HG02623 (cell line): ENCODE measurements around the gene GBE1.
"Not testable (repeated sequence)": the region's sequence is repeated elsewhere in the genome, so short reads cannot be mapped to it uniquely, and the experiment has no call there.

Source experiments
- ATAC-seq: cut with Tn5 transposase; IDR thresholded peaks from one replicate; pipeline ENCODE4 v1.9.1; 2021; ENCODE audit warnings: moderate library complexity; ENCODE audit not compliant: unreplicated experiment

GBE1 gene

DNA sequence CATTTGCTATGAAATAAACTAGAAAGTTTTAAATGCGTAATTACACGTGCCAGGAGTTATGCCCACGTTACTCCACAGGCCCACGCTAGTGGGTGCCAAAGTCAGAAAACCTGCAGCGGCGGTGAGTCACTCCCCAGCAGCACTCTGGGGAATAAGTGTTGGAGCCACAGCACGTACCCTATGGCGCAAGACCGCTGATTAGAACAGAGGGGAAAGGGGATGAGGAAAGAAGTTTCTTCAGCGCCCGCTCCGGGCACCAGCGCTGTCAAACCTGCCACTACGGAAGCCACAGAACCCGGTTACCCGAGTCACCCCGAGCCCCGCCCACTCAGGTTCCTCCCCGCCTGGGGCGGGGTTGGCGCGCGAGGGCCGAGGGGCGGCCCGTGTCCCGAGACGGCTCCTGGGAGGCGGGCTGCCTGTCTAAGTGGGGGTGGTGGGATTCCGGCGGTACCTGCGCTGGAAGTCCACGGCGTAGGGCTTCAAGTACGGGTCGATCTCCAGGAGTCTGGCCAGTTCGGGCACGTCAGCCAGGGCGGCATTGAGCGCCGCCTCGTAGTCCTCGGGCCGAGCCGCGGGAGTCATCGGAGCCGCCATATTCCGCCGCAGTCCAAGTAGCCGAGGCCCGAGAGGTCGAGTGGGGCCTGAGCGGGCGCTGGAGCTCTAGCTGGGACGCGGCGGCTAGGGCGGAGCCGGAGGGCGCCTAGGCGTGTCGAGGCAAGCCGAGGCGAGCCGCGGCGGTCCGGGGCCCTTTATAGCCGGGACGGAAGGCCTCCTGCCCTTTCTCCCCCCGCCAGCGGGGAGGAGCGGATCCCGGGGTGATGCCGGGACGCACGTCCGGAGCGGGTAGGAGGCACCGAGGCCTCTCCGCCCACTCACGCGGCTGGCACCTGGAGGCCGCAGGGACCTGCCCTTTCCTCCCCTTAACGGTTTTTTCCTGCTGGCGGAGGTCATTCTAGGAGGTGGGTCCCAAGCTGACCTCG lies at the start of gene GBE1:
GBE1 (minus strand) TSS at position 722 of the 980 bp plus-strand sequence; CDS start at position 594, 128 bp downstream.
- ATAC-seq: peak; percentile 86

DNA sequence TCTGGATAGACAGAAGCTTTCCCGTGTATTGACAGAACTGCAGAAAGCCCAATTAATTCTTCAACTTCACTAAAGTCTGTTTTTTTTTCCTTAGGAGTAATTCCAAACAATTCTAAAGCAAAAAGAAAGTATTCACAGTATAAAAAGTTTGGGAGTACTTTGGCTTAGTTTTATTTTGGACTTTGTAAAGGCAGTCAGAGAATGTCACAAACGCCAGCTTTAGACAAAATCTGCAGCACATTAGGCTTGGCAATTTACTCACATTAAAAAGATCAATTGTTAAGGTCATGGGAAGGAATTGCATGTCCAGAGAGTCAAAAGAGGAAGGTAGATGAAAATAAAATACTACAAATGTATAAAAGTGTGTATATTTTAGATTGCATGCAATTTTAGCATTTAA lies 47.5 kb upstream of the GBE1 start:
- no peak for ATAC-seq

DNA sequence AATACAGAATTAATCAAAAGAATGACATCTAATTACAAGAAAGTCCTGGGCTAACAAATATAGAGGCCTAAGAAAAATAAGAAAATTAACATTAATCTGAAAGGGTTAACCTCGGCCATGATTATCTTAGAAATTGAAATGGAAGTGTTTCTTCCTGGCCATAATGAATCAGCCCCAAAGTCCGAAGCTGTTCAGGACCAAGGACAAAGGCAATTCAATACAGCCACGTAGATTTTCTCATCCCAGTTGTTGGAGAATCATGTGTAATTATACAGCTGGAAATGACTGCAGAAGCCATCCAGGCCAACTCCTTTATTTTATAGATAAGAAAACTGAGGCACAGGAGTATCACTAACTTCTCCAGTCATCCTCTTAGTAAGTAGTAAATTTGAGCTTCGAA lies 38.0 kb upstream of the GBE1 start:
- no peak for ATAC-seq

DNA sequence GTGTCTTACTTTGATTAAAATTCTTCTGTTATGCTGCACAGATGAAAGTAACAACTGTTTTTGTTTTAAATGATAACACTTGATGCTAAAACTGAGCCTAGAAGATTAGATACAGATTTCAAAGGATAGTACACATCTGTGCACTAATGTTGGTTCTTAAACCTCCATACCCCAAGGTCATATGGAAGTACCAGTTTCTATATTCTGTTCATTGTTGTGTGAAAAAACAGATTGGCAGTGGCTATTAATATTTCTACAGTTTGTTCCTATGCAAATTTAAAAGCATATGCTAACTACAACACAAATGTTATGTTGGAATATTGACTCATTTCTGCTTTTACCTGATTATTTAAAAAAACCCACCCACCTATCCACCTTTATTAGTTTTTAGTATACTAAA lies 32.0 kb upstream of the GBE1 start:
- no peak for ATAC-seq

DNA sequence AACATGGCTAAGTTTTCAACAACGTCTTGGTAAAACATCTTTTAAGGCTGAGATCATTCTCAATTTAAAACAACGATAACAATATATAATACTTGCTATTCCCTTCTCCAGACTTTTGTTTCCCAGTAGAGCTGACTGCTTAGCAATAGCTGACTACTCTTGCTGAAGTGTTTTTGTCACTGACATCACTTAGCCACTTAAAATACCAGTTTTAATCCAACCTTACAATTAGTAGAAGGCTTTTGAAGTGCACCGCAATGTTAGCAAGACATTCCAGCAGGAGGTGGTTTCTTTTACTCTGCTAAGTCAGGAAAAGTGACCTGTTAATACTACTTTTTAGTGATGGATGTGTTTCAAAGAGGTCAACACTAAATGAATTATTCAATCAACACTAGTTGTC lies 28.7 kb upstream of the GBE1 start:
- ATAC-seq: no peak

DNA sequence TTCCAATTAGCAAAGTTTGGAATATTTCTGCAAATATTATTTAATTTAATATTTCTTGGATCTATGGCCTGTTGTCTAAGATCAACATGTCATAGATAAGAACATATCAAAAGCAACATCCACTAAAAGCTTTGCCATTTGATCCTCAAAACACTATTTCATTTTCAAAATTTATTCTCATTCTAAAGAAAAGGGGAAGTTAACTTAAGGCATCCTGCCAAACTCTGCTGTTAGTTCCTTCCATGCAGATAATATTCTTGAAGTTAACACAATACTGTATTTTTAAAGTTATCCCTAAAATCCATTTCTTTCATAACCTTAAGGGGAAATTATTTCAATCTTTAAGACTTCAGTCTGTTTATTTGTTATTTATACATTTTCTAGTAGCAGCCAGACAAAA lies 28.2 kb upstream of the GBE1 start:
- ATAC-seq: no peak

DNA sequence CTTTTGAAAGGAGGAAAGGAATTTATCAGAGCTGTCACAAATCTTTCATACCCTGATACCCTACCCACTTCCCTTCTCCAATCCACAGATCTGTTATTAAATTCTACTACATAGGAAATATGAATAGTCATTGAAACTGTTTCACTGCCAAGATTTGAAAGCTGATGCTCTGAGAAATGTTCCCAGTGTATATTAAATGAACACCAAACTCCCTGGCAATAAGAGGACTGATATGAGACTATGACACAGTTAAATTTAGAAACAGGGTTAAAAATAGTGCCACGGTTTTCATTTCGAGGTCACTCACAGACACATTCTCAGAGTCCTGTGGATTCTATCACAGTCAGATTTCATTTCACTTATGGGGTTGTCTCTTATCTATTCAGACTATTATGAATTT lies 27.2 kb upstream of the GBE1 start:
- peak; percentile 64 for ATAC-seq

DNA sequence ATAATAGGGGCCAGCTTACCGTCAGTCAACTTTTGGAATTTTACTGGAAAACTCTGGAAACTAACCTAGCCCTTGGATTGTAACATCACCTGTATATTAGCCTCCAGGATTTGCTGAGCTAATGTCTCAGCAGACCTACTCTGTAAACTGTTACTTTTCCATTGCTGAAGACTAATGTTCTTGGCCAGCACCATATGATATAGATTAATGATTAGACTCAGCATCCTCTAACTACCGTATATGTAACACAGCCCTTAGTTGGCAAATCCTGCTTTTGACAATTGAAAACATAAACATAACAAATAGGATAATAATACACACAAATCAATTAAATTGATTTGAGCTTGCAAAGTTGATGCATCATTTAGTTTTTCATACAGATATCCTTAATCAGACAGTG lies 26.6 kb upstream of the GBE1 start:
- ATAC-seq: no peak

DNA sequence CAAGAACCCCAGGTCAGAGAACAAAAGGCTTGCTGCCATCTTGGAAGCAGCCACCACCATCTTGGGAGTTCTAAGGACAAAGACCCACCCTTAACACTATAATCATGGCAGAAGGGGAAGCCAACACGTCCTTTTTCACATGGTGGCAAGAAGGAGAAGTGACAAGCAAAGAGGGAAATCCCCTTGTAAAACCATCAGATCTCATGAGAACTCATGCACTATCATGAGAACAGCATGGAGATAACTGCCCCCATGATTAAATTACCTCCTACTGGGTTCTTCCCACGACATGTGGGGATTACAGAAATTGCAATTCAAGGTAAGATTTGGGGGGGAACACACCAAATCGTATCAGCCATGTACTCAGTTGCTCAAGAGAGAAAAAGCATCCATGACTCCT lies 21.1 kb upstream of the GBE1 start:
- no peak for ATAC-seq

DNA sequence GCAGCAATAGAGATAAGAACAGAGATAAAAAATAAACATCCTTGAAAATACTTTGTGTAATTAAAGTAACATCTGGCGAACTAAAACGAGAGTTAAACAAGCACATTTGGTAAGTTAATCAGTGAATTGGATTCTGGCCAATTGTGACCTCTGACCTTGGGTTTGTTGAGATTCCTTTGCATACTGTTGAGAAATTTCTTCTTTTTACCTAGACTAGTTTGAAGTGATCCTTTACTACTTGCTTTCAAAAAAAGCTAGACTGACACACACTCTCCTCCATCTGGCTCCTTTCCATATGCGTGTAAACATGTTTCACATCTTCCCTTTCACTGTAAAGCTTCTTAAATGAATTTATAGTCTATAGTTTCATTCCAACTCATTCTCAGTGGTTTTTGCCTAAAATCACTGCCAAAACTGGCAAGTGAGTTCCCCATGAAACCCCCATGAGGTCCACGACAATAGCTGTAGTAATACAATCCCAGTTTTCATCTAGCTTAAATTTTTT lies 17.3 kb upstream of the GBE1 start:
- ATAC-seq: no peak

DNA sequence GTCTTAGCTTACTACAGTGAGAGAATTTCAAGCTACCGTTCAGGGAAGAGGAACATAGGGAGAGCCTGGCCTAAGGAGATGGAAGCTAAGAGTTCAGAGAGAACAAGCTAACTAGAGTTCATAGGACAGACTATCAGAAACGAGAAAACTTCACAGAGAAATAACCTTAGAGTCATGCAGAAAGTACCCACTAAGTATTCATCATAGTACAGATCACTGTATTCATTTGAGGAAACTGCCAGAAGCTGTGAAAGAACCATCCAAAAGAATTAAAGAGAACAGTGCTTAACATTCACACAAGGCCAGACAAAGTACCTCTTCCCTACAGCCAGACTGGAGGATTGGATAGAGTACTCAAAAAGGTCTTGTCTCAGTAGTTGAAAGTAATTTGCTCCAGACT lies 15.2 kb upstream of the GBE1 start:
- ATAC-seq: no peak

DNA sequence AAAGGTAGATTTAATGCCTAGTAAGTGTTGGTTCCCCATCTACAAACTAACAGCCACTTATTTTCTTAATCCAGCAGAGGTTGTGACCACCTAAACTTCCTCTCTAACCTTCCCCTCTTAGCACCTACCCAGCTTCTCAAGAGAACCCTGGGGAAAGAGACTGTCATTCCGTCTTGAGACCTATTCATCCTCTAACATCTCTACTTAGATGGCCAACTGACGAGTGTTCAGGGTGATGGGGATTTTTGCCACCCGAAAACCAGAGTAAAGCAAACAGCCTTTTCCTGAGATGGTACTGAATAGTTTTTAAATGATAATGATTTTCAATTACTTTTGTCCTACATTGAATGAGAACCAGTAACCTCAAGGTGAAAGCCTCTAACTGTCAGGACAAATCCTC lies 9.3 kb upstream of the GBE1 start:
- ATAC-seq: no peak

DNA sequence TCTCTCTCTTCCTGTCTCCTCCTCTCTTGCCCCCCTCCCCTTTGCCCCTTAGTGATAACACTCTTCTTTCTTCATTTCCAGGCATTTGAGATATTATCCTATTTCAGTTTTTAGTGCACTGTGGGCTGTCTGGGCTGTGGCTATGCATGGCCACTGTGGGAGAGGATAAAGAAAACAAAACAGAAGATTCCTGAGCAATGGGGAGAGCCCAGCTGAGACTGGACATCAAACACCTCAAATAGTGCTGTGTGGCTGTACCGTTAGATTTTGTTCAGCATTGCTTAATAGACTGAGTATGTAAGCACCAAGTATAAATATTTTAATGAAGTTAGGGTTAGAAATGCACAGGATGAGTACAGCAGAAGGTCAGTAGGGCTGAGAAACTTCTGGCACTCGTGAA lies 7.9 kb upstream of the GBE1 start:
- no peak for ATAC-seq

DNA sequence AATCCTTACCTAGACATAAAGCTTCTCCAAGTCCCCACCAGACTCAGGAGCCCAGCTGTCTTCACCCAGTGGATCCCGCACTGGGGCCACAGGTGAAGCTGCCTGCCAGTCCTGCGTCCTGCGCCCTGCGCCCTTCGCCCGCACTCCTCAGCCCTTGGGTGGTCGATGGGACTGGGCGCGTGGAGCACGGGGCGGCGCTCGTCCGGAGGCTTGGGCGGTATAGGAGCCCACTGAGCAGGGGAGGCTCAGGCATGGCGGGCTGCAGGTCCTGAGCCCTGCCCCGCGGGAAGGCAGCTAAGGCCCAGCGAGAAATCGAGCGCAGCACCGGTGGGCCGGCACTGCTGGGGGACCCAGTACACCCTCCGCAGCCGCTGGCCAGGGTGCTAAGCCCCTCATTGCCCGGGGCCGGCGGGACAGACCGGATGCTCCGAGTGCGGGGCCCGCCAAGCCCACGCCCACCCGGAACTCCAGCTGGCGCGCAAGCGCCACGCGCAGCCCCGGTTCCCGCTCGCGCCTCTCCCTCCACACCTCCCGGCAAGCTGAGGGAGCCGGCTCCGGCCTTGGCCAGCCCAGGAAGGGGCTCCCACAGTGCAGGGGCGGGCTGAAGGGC lies 5.9 kb upstream of the GBE1 start:
- not testable (repeated sequence) for ATAC-seq

DNA sequence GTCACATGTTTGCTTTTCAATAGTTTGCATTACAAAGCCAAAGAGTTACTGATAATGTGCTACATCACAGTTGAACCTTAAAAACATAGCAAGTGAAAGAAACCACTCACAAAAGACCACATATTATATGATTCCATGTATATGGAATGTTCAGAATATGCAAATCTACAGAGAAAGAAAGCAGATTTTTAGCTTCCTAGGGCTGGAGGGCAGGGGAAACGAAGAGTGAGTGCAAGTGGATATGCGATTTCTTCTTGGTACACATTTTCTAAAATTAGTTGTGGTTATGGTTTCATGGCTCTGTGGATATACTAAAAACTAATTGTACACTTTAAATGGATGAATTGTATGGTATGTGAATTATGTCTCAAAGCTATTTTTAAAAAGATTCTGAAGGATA lies 4.0 kb upstream of the GBE1 start:
- no peak for ATAC-seq

DNA sequence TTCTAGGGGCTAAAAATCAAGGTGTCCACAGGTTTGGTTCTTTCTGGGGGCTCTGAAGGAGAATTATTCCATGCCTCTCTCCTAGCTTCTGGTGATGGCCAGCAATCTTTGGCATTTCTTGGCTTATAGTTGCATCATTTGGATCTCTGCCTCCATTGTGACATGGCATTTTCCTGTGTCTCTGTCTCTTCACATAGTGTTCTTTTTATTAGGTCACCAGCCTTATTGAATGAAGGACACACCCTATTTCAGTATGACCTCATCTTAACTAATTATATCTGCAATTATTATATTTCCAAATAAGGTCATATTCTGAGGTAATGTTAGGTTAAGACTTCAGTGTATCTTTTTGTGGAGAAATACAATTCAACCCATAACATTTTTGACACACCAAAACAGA lies 3.2 kb upstream of the GBE1 start:
- no peak for ATAC-seq

DNA sequence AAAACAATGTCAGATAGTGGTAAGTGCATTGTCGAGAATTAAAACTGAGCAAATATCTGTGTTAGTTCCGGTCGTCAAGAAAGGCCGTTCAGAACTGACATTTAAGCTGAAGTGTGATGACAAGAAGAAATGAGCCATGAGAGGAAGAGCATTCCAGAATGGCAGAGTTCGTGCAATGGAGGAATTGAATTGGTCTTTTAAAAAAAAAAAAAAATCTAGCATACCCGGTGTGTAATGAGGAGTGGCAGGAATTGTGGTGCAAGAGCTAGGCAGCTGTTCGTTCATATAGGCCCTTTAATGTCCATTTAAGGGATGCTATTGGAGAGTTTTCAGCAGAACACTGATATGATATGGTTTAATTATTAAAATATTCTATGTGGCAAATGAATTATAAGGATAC lies 2.6 kb upstream of the GBE1 start:
- no peak for ATAC-seq

DNA sequence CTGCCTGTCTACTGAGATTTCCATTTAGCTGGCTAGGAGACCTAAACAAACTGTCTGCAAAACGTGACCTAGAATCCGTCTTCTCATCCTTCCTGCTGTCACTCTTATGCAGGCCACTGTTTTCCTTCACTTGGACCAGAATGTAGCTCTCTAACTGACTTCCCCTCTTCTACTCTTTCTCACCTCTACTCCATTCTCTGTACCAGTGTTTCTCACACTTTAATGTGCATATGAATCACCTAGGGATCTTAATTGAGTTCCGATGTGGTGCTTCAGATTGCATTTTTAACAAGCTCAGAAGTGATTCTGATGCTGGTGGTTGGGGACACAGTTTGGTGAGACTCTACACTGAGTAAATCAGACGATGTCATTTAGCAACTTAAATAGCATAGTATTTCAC lies 1.6 kb upstream of the GBE1 start:
- no peak for ATAC-seq

DNA sequence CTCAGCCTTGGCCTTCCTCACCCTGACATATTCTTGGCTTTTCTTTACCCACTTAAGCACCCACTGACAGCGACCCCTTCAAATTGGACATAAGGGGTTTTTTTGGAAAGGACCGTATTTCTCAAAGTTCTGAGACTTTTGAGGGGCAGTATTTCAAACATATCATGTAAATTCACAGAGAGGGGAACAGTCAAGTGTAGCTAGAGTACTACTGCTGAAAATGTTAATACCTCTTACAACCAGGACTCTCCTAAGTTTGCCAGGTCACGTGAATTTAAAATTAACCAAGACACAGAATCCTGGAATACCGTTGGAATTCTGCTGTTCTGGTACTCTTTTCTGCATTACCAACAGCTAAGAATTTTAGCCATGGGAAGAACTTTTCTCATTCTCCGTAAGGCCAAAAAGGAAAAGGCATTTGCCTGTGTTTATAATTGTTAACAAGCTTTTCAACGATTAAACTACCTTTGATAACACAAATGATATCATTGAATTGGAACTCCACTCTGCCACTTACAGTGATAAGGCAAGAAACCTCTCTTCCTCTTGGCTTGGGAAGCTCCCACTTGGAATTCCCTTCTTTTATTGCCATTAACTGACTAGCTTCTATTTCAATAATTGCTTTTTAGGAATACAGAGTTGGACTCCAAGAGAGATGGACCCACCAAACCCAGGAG lies 597 bp upstream of the GBE1 start:
- no peak for ATAC-seq

DNA sequence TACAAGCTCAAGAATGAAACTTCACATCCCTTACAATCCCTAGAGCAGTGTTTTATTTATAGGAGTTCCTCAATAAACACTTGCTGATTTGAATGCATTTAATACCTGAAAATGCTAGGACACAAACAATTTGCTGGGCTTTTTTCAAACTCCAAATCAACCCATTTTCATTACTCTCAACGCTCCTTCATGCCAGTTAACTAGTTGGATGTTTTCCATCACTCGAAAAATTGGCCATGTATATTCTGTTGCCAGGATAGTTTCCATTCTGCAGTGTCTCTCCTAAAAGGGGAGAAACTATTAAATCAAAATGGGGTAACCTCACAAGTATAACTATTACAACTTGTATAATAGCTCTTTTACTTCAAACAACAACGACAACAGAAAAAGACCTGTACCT lies 1.2 kb downstream of the GBE1 start:
- ATAC-seq: no peak

DNA sequence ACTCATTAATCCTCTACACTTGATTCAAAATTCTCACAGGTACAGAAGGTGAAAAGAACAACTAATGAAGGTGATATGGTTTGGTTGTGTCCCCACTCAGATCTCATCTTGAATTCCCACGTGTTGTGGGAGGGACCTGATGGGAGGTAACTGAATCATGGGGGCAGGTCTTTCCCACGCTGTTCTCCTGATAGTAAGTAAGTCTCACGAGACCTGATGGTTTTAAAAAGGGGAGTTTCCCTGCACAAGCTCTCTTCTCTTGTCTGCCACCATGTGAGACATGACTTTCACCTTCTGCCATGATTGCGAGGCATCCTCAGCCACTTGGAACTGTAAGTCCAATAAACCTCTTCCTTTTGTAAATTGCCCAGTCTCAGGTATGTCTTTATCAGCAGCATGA lies 2.7 kb downstream of the GBE1 start:
- not testable (repeated sequence) for ATAC-seq

DNA sequence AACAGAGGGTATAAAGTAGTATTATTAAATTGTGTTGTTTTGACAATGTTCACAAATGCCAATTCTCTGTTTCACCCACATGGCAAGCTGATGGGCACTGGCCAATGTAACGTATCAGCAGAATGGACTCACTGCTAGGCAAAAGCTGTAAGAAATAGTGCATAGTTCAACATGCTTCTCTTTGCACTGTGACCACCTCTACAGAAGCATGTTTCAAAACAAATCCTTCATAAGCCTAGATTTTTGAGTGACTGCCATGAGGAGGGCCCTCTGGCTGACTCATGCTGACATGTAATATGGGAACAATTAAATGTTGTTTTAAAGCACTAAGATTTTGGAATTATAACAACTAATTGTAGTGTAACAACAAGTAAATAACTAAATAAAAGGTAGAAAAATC lies 3.2 kb downstream of the GBE1 start:
- no peak for ATAC-seq
